OCI-LY1 (cell line): ENCODE results near the gene CD47.

ENCODE experiments used
- H2AFZ ChIP-seq: fragments of 200-600 bp; sonication (generic), shearing (Covaris generic); 2 replicates; pipeline ENCODE4 v1.6.0; 2014; ENCODE audit warnings: antibody characterized with exemption, mild to moderate bottlenecking, low read length
- H3F3A ChIP-seq: fragments of 200-600 bp; sonication (generic), shearing (Covaris generic); 2 replicates; pipeline ENCODE4 v1.6.0; 2014; ENCODE audit warnings: mild to moderate bottlenecking, antibody characterized with exemption, low read length, moderate library complexity; ENCODE audit not compliant: insufficient read depth
- H3K27ac ChIP-seq: fragments of 200-600 bp; sonication (generic); 2 replicates; pipeline ENCODE4 v1.5.1; 2014; ENCODE audit warnings: low read length, mixed run types, mild to moderate bottlenecking, low read depth; ENCODE audit not compliant: poor library complexity, severe bottlenecking
- H3K27me3 ChIP-seq: fragments of 200-600 bp; sonication (generic); 2 replicates; pipeline ENCODE4 v1.6.0; 2014; ENCODE audit warnings: antibody characterized with exemption, mild to moderate bottlenecking, low read length, moderate library complexity; ENCODE audit not compliant: insufficient read depth
- H3K36me3 ChIP-seq: fragments of 200-600 bp; sonication (generic); 2 replicates; pipeline ENCODE4 v1.6.1; 2014; ENCODE audit warnings: mild to moderate bottlenecking, antibody characterized with exemption, low read length, moderate library complexity, mixed read lengths; ENCODE audit not compliant: insufficient read depth
- H3K4me1 ChIP-seq: fragments of 200-600 bp; sonication (generic); 2 replicates; pipeline ENCODE4 v1.5.1; 2014; ENCODE audit warnings: mild to moderate bottlenecking, low read length, moderate library complexity; ENCODE audit not compliant: insufficient read depth, severe bottlenecking
- H3K4me2 ChIP-seq: fragments of 200-600 bp; sonication (generic), shearing (Covaris generic); 2 replicates; pipeline ENCODE4 v1.6.1; 2014; ENCODE audit warnings: low read length
- H3K4me3 ChIP-seq: fragments of 200-600 bp; sonication (generic); 2 replicates; pipeline ENCODE4 v1.5.1; 2014; ENCODE audit warnings: low read length, low read depth, mild to moderate bottlenecking, mixed read lengths; ENCODE audit not compliant: poor library complexity, severe bottlenecking
- H3K79me2 ChIP-seq: fragments of 200-600 bp; shearing (Covaris generic); 2 replicates; pipeline ENCODE4 v1.6.1; 2016; ENCODE audit warnings: mixed run types, low read length, mixed read lengths; ENCODE audit not compliant: insufficient read depth
- H3K9ac ChIP-seq: fragments of 200-600 bp; sonication (generic), shearing (Covaris generic); 2 replicates; pipeline ENCODE4 v1.6.1; 2014; ENCODE audit warnings: mild to moderate bottlenecking, low read length, mixed read lengths
- H3K9me2 ChIP-seq: fragments of 200-600 bp; sonication (generic), shearing (Covaris generic); 2 replicates; pipeline ENCODE4 v1.6.1; 2014; ENCODE audit warnings: low read depth, mild to moderate bottlenecking, low read length, mixed read lengths
- H3K9me3 ChIP-seq: fragments of 200-600 bp; shearing (Covaris generic); 2 replicates; pipeline ENCODE4 v1.6.1; 2014; ENCODE audit warnings: low read length, mixed read lengths
- H4K20me1 ChIP-seq: fragments of 200-600 bp; sonication (generic), shearing (Covaris generic); 2 replicates; pipeline ENCODE4 v1.6.0; 2016; ENCODE audit warnings: mild to moderate bottlenecking, low read length; ENCODE audit not compliant: insufficient read depth
- CTCF ChIP-seq: fragments of 200-600 bp; sonication (generic), shearing (Covaris generic); IDR thresholded peaks from 2 replicates; pipeline ENCODE4 v1.5.1; 2017; ENCODE audit warnings: mild to moderate bottlenecking, antibody characterized with exemption, low read length, moderate library complexity, mixed read lengths
- EZH2 ChIP-seq: fragments of 200-600 bp; sonication (generic), shearing (Covaris generic); IDR thresholded peaks from 2 replicates; pipeline ENCODE4 v1.8.0; 2017; ENCODE audit warnings: borderline replicate concordance, mixed run types, mild to moderate bottlenecking, antibody characterized with exemption, low read length, moderate library complexity, mixed read lengths

Gene CD47

GRCh38 chr3:107999215-107999775, 91.5 kb downstream of the CD47 start:
- no peaks in the 10 kb centered on the region for H4K20me1 ChIP-seq
- TF ChIP-seq EZH2 (no peak), CTCF (no peak)
- no peaks in the 10 kb centered on the region for H3K27me3 ChIP-seq
- no peaks in the 10 kb centered on the region for H3K4me1 ChIP-seq
- no peak overlapping the region for H2AFZ ChIP-seq
- no peak overlapping the region for H3K9ac ChIP-seq
- no peaks in the 10 kb centered on the region for H3K9me2 ChIP-seq
- H3K4me2 ChIP-seq, result no peak overlapping the region
- H3K4me3 ChIP-seq, result no peak overlapping the region
- no peak overlapping the region for H3K27ac ChIP-seq
- no peaks in the 10 kb centered on the region for H3K36me3 ChIP-seq
- H3K9me3 ChIP-seq, result no peaks in the 10 kb centered on the region
- H3F3A ChIP-seq, result no peaks in the 10 kb centered on the region
- no peaks in the 10 kb centered on the region for H3K79me2 ChIP-seq

GRCh38 chr3:107997671-107998070, 93.2 kb downstream of the CD47 start:
- H3K9ac ChIP-seq, result no peak overlapping the region
- no peaks in the 10 kb centered on the region for H3K9me3 ChIP-seq
- no peaks in the 10 kb centered on the region for H3K9me2 ChIP-seq
- no peak overlapping the region for H3K4me3 ChIP-seq
- H3K4me2 ChIP-seq, result no peak overlapping the region
- no peaks in the 10 kb centered on the region for H3K79me2 ChIP-seq
- H2AFZ ChIP-seq, result no peak overlapping the region
- H3K36me3 ChIP-seq, result no peaks in the 10 kb centered on the region
- H3K4me1 ChIP-seq, result no peaks in the 10 kb centered on the region
- H3F3A ChIP-seq, result no peaks in the 10 kb centered on the region
- no peak for TF ChIP-seq EZH2
- TF ChIP-seq CTCF, result no peak
- no peaks in the 10 kb centered on the region for H4K20me1 ChIP-seq
- no peak overlapping the region for H3K27ac ChIP-seq
- H3K27me3 ChIP-seq, result no peaks in the 10 kb centered on the region; the same call in 1 of the 2 replicates

GRCh38 chr3:107995823-107996222, 95.0 kb downstream of the CD47 start:
- no peak overlapping the region for H2AFZ ChIP-seq
- TF ChIP-seq EZH2 (no peak), CTCF (no peak)
- H3K4me2 ChIP-seq, result no peak overlapping the region
- H3K27ac ChIP-seq, result no peak overlapping the region
- H4K20me1 ChIP-seq, result no peaks in the 10 kb centered on the region
- no peaks in the 10 kb centered on the region for H3K79me2 ChIP-seq
- H3K9ac ChIP-seq, result no peak overlapping the region
- H3K36me3 ChIP-seq, result no peaks in the 10 kb centered on the region
- H3K9me2 ChIP-seq, result no peaks in the 10 kb centered on the region
- no peaks in the 10 kb centered on the region for H3K9me3 ChIP-seq
- no peaks in the 10 kb centered on the region for H3F3A ChIP-seq
- H3K27me3 ChIP-seq, result no peaks in the 10 kb centered on the region; the same call in 1 of the 2 replicates
- no peaks in the 10 kb centered on the region for H3K4me1 ChIP-seq
- no peak overlapping the region for H3K4me3 ChIP-seq
